Inflammatory macrophage treated with lipopolysaccharide for 1 hour (primary cell): ENCODE data around the gene CHCHD4.

ENCODE experiments used
- DNase-seq, 2 donors: peaks; one replicate each; pipeline ENCODE4 v3.0.0-alpha.2; 2020 to 2022

Gene CHCHD4

DNA sequence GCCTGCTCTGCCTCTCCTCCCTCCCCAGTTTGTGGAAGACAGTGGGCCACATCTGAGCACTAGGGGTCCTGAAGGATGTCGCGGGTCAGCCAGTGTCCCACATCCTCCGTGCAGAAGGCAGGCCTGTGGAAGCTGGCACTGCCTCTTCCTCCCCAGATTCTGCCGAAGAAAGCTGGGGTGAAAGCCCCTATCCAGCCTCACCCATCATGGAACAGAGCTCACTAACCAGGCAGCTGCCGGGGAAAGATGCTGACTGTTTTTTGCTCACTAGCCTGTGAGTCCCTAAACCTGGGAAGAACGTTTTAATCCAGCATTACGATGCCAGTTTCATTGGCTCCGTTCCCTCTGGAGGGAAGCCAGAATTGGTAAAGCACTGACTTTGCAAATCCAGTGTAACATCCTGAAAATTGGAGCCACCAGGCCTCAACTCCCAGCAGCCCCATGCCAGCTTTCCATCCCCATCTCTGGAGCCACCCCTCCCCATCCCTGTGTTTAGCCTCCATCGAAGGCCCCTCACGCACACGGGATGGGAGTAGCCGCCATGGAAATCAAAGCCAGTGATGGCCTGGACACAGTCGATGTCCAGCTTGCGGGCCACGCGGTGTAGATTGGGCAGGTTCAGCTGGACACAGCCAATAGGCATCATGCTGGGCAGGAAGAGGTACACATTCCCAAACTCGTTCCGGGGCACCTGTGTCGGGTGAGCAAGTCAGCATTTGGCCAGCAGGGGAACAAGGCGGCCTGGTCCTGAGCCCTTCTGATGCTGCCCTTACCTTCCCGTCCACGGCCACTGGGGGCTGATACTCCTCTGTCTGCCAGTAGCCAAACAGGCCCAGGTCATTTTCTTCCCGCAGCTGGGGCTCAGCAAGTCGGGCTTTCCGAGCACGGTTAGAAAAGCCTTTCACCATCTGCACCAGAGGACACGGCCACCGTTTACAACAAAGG, 23.6 kb upstream of the CHCHD4 start:
- DNase-seq, result no peak

DNA sequence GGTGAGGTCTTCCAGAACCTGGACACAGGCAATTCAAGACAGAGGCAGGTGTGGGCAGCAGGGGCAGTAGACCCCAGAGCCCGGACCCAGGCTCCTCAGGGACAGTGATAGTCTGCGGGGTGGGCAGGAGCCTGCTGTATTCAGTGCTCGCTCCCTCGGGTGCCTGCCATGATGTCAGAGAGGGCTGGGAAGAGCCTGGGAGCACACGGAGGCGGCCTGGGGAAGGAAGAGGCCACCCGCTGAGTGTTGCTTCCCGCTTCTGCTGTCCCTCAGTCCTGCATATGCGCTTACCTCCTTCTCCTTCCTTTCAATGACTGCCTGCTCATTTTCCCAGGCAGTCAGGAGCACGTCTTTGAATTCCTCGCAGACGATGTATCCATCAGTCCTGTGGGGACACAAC, 22.9 kb upstream of the CHCHD4 start:
- DNase-seq, result peak in 1 of 2 donors; percentile 36

DNA sequence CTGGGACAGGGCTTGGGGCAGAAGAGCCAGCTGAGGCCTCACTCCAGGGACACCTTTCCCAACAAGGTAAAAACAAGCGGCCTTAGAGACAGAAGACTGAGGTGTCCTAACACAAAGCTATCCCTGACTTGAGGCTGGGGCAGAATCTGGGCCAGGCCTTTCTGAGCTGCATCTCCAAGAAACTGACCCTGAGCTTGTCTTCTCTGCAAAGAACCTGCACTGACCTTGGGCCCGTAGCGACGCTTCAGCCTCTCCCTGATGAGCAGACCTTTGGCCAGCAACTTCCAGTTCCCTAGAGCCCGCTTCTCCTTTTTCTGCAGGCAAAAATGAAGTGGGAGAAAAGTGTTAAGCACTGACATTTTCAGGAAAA, 22.4 kb upstream of the CHCHD4 start:
- DNase-seq, result peak; percentile 37 to 48

DNA sequence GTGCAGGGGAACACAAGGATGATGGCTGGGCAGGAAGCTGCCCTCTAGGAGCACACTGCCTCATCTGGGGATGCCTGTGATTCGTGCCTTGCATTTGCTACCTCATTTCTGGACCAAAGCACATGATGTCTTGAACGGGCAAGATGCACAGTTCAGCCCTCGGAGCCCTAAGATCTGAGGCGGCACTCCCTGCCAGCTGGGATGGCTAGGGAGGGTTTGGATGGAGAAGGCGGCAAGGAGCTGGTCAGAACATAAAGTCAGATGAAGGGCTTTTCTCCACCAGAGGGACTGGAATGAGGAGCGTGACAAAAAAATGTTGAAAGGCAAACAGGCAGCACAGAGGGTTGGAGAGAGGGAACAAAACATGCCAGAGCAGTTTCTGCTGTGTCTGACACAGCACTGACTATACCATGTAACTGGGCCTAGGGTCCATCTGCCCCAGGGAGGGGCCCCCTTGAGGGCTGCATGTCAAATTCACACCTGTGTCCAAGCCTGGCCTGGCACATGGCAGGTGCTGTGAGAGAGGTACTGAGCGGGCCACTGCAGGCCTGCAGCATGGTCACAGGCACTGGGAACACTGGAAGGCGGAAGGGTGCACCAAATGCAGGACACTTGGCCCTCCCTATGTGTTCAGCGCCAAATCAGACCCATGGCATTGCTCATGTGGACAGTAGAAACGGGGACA, 21.9 kb upstream of the CHCHD4 start:
- no peak for DNase-seq

DNA sequence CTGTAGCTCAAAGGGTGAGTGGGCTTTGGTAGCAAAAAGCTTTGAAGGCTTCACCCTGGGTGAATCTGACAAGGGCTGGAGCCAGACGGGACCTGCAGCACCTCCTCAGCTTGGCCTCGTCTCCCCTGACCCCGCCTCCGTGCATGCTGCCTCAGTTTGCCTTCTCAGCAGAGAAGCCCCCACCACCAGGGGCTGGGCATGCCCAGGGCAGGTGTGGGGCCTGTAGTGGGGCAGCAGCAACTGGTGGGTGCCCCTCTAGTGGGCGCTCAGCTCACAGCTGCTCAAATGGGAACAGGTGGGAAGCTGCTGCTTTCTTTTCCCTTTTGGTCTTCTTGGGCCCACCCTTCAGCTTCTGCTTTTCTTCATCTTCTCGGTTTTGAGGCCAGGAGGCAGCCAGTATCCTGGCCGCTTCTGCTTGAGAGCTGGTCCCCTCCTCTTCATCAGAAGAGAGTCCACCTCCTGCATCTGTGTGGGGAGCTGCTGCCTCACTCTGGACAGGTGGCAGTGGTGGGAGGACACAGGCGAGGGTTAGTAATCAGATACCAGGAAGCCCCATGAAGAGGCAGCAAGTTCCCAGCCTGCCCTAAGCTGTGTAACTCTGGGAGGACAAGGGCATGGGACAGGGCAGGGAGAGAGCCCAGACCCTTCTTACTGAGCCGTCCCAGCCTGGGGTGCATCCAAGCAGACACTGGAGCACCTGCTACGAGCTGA, 21.2 kb upstream of the CHCHD4 start:
- no peak for DNase-seq

DNA sequence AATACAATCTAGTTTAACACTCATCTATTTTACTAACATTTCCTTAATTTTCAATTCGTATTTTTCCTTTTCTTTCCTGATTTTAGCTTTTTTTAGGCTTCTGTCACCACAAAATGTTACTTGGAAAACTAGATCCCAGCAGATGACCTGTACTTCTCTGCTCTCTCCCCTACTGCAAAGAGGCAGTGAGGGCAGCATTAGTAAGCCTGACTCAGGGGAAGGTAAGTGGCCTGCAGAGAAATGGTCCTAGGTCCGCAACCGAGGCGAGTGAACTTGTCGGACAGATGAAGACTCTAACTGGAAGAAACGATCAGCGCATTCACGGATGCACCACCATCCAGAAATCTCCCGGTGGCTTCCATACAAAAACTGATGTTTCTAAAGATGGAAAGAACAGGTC, 20.6 kb upstream of the CHCHD4 start:
- DNase-seq, result no peak

DNA sequence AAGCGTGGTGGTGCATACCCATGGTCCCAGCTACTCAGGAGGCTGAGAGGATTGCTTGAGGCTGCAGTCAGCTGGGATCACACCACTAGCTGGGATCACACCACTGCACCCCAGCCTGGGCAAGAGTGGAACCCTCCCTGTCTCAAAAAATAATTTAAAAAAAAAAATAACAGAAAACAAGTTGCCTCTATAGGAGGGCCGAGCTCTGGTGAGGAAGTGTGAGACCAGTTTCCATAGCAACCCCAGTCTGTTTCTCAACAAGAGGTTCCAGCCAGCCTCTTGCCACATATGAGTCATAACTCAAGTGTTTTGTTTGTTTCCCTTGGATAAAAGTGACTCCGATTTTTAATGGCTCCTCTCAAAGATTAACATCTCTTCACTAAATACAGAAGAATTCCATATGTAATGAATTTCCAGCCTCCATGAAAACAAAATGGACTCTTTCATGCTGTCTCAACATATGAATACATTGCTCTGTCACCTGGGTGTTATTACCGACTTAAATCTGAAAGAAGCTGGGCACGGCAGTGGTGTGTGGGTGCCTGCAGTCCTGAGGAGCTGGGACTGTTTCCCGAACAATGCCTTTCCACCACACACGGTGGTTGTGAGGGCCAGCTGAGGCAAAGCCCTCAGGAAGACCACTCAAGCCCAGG, 19.9 kb upstream of the CHCHD4 start:
- peak; percentile 94 to 96 for DNase-seq

DNA sequence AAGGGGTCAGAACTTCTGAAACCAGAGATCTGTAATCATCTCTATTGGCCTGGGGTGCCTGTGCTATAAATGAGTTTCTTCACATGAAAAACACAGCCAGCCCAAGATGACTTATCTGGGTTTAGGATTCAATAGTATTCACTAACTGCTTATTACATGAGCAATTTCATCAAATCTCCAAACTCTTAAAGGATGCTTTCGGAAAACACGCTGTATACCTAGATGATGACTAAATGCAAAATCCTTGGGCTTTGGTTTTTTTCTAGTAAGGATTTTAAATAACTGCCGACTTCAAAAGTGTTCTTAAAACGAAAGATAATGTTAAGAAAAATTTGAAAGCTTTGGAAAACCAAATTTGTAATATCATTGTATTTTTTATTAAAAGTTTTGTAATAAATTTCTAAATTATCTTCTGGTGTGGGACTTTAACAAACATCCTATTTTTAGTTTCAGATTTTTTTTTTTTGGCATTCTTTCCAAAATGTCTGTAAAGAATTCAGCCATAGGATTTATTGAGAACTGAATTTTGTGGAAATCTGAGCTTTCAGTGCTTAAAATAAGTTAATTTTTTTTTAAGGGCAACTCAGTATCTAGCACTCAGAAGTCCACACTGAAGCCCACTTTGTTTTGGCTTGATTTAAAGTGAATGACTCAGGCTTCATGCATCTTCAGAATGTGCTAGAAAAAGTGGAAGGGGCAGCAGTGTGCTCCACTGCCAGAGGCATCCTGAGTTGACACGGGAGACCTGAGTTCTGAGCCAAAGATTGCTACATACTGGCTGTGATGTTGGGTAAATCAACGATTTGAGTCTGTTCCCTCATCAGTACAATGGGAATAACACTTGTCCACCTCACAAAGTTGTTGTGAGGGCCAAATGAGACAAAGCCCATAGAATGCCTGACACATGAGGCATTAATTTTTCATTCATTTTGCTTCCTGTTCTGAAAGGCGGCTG, 18.9 kb upstream of the CHCHD4 start:
- DNase-seq, result no peak

DNA sequence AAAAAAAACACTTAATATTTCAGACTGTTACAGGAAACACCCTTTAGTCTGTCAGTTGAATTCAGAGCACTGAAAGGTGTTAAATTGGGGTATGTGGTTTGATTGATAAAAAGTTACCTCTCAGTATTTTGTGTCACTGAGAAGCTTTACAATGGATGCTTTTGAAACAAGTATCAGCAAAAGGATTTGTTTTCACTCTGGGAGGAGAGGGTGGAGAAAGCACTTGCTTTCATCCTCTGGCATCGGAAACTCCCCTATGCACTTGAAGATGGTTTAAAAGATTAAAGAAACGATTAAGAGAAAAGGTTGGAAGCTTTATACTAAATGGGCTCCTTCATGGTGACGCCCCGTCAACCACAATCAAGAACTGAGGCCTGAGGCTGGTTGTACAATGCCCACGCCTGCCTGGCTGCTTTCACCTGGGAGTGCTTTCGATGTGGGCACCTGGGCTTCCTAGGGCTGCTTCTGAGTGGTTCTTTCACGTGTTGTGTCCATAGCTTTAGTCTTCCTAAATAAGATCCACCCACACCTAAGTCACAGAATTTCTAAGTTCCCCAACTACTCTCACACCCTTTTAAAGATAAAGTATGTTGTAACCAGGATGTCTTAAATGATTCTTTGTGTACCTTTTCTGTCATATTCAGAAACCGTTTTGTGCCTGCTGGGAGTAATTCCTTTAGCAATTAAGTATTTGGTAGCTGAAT, 18.0 kb upstream of the CHCHD4 start:
- peak in 1 of 2 donors; percentile 43 for DNase-seq

DNA sequence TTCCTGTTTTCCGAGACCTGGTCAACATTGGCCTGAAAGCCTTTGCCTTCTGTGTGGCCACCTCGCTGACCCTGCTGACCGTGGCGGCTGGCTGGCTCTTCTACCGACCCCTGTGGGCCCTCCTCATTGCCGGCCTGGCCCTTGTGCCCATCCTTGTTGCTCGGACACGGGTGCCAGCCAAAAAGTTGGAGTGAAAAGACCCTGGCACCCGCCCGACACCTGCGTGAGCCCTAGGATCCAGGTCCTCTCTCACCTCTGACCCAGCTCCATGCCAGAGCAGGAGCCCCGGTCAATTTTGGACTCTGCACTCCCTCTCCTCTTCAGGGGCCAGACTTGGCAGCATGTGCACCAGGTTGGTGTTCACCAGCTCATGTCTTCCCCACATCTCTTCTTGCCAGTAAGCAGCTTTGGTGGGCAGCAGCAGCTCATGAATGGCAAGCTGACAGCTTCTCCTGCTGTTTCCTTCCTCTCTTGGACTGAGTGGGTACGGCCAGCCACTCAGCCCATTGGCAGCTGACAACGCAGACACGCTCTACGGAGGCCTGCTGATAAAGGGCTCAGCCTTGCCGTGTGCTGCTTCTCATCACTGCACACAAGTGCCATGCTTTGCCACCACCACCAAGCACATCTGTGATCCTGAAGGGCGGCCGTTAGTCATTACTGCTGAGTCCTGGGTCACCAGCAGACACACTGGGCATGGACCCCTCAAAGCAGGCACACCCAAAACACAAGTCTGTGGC, 17.1 kb upstream of the CHCHD4 start:
- peak in 1 of 2 donors; percentile 33 for DNase-seq

DNA sequence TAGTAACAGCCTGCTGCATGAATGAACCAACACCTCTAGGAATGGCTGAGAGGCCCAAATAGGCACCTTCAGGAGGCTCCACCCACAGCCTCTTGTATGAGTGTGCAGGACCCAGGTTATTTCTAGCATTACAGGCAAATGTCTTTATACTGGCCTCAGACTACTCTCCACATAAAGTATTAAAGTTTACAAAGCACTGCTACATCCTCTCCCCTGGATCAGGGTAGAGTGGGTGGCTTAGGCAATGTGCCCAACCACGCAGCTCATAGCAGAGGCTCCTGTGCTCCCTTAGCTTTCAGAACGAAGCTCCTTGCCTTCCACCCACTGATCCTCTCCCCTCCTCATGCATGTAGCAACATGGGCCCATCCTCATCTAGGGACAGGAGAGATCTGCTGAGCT, 16.5 kb upstream of the CHCHD4 start:
- peak in 1 of 2 donors; percentile 19 for DNase-seq

DNA sequence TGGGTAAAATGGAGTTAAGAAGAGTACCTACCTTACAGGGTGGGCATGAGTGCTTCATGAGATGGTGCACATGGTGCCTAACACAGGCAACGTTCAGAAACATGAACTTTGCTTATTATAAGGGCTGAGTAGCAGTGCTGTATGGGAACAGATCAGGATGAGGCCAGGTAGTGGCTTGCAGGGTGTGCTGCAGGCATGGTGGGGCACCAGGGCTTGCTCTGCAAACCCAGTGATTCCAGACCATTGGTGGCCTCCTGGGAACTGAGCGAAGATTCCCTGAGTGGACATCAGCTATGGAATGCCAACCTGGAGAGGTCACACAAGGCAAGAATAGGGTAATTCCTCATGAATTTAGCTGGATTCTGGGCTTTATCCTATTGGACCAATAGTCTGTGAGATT, 16.0 kb upstream of the CHCHD4 start:
- DNase-seq, result no peak

DNA sequence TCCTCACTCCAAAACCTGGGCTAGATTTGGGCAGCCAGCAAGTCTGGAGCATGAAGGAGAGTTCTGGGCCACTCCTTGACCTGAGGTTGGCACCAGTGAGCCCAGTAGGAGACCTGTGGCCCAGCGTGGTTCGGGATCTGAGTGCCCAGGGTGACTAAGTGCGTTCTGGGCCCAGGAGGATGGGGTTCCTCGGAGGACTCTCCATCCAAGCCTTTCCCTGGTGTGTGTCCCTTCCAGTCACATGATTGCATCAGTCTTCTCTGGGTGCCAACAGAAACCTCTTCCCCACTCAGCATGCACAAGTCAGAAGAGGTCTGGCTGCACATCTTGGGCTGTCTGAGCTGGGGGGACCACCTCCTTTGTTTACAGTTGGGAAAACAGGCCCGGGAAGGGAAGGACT, 15.1 kb upstream of the CHCHD4 start:
- DNase-seq, result no peak

DNA sequence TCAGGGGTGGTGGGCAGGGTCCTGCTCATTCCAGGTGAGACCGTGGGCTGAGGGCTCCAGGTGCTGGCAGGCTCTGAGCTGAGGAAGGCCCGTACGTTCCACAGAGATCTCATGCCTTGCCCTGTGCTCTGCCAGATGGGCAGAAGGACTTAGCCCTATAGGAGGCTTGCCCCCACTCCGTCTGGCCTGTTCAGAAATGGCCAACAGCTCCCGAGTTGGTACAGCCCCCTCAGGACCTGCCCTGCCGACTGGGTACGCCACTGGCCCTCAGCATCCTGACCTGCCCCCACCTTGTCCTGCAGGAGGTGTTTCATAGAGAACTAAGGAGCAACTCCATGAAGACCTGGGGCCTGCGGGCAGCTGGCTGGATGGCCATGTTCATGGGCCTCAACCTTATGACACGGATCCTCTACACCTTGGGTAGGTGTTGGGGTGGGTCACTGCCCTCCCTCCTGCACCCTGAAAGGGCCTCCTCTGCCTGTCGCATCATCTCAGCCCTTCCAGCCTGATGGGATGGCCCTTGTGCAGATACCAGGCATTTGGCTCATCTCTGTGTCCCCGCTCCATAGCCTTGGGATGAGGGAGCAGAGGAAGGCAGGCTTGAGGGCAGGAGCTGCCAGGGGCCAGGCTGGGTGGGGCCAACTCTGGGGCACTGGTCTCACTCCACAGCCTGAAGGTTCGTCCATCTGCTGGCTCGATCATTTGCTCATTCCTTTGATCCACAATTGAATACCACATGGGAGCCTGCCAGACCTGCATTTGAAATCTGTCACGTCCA, 14.4 kb upstream of the CHCHD4 start:
- DNase-seq, result no peak

DNA sequence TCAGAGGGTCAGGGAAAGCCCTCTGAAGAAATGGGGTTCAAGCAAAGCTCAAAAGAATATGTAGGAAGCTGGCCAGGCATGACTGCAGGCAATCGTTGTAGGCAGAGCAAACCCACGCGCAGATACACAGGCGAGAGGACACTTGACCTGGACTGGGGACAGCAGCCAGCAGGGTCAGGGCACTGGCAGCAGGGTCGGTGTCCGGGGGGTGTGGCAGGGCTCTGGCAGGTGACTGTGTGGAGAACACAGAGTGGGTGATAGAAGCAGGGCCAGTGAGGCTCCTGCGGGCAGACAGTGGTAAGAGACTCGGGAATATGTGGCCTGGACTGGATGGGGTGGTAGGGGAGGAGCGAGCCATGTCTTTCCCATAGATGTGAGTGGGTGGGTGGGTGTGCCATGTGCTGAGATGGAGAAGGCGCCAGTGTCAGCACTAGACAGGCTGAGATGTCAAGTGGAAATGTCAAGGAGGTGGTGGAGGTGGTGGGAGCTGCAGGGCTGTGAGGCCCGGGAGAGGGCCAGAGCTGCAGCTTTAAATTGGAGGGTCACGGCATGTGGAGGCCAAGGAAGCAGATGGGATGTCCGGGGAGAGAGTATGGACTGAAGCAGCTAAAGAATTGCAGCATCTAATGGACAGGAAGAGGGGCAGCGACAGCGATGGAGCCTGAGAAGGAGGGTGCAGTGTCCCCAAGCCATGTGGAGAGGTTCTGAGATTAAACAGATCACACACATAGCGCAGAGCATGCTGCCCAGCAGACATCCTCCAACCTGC, 13.6 kb upstream of the CHCHD4 start:
- no peak for DNase-seq

DNA sequence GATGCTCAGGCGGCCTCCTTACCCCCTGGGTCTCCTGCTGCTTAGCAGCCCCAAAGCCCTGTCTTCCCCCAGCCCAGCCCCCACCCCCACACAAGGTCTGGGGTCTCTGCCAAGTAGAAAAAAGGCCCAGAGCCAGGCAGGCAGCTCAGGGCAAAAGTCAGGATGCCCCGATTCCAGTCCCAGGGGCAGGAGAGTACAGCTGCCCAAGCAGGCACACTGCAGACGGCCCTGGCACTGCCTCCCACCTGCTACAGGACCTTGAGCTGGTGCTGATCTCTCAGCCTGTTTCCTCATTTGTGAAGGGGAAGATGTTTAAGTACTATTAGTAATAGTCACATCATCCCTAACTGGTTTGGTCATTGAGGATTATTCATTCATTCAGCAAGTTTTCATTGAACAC, 12.8 kb upstream of the CHCHD4 start:
- peak in 1 of 2 donors; percentile 65 for DNase-seq

DNA sequence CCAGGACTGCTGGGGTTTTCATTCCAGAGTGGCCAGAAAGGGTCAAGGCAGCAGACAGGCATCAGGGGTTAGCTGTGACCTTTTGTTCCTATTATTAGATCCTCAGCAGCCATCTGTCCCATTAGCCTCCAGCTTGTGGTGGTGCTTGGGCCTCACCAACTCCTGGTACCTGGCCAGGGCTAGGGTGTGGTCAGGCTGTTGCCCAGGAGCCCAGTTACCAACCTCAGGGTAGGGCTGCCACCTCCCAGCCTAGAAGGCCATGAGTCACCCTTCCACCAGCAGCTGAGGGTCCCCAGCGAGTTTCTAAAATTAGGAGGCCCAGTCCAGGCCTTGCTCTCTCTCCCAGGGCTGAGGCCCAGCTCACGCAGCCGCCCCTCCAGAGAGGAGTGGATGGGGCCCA, 12.3 kb upstream of the CHCHD4 start:
- no peak for DNase-seq

DNA sequence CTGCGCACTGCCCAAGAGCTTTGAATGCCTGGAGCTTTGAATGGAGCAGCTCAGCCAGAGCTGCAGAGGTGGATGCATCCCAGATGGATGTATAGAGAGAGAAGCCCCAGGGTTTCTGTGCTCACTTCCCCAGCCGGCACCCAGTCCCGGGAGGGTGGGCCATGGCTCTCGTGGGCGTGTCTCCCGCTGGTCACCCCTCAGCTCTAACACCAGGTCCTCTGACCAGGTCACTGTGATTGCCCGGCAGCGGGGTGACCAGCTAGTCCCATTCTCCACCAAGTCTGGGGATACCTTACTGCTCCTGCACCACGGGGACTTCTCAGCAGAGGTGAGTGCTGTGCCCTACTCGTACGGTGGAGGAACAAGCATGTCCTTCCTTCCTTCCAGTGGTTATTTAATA, 10.9 kb upstream of the CHCHD4 start:
- DNase-seq, result no peak

DNA sequence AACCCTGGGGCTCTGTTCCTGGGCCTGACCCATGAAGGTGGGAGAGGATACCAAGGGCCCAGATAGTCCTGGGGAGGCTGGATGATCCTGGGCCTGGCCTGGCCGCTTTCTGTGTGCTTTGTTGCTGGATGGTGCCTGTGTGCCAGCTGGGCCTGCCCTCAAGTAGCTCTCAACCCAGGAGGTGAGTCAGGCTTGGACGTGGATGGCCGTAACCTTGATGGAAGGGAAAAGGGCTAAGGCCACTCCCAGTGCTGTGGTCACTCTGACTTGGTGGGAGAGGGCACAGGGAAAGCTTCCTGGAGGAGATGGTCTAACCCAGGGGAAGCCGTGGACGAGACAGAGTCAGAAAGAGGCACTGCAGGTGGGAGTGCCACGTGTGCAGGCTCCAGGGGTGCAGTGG, 9.6 kb upstream of the CHCHD4 start:
- no peak for DNase-seq
